ENCODE data around the gene TXNDC11.

TXNDC11 gene

DNA sequence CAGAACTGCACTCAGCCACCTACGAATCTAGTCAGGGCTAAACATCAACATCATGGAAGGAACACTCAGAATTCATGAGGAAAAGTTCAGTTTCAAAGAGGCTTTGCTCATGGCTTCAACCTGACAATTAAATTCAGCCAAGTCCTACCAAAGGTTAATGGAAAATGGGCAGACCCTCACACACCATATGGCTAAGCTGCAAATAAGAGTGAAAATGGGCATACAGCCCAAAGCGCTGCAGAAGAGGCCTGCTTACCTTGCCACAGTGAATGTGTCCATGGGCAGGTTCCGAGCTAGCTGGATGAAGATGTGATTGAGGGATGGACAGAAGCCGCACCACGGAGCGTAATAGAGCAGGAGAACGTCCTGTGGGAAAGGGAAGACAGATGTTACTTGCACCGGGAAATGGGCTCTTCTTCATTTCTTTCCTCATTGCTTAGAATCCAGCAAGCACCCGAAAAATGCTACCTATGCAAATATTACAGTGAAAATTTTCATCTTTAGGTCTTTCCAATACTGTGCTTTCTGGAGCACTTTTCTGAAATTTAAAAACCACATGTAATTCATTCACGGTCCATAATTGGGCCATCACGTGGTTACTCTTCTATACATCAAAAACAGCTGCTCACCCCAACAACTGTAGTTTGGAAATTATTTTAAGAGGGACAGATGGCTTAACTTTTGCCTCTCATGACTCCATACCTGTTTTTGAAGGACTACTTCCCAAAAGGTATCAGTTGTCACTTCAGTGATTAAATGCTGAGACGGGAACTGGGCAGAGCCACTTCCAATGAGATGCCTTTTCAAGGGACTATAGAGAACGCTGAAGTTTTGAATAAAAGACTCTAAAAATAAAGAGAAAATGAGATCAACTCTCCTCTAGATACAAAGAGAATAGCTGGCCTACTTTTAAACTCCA is 54.8 kb downstream of the TXNDC11 start:
- DNase-seq = no peak

DNA sequence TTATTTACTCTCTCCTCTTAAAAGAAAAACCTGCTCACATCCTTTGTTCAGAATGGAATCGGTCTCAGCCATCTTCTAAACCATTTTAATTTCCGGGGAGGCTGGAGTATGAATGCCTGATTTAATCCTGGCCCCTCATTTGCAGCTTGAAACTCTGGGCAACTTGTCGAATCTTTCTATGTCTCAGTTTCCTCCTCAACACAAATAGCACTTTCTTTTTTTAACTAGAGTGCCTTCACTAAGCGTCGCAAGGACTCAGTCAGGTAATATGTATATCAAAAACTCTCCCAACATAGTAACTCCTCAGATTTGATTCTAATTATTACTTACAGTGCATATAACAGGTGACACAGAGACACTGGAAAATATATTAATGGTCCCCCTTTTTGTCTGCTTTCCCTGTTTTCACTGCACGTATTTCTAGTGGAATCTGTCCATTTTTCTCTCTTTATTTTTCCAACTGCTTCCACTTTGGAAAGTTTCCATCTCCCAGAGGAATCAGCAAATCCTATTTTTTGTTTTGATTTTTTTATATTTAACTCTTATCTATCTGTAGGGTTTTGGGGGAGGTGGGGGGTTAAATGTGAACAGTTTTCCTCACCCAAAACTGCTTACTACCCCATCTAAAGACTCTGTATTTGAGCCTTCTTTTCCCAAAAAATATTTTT is 55.8 kb downstream of the TXNDC11 start:
- DNase-seq = no peak

DNA sequence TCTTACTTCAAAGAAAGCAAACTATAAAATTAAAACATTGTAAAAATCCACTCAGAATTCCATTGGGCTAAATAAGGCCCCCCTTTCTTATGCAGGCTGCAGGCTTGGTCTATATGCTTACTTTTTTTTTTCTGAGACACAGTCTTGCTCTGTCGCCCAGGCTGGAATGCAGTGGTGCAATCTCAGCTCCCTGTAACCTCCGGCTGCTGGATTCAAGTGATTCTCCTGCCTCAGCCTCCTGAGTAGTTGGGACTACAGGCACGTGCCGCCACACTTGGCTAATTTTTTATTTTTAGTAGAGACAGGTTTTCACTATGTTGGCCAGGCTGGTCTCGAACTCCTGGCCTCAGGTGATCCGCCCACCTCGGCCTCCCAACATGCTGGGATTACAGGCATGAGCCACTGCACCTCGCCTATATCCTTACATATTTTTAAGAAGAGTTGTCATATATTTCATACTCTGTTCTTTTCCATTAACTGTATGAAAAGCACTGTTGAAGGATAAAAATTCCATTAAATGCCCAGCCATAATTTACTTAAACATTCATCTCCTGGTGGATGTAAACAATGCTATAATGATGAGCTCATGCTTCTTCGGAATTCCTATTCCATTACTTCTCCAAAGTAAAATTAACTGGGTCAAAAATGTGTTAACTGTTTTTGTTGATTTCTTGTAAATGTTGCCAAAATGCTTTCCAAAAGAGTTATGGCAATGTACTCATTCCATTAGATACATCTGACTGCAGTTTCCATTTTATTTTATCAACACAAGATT is 56.6 kb downstream of the TXNDC11 start:
- DNase-seq = no peak

DNA sequence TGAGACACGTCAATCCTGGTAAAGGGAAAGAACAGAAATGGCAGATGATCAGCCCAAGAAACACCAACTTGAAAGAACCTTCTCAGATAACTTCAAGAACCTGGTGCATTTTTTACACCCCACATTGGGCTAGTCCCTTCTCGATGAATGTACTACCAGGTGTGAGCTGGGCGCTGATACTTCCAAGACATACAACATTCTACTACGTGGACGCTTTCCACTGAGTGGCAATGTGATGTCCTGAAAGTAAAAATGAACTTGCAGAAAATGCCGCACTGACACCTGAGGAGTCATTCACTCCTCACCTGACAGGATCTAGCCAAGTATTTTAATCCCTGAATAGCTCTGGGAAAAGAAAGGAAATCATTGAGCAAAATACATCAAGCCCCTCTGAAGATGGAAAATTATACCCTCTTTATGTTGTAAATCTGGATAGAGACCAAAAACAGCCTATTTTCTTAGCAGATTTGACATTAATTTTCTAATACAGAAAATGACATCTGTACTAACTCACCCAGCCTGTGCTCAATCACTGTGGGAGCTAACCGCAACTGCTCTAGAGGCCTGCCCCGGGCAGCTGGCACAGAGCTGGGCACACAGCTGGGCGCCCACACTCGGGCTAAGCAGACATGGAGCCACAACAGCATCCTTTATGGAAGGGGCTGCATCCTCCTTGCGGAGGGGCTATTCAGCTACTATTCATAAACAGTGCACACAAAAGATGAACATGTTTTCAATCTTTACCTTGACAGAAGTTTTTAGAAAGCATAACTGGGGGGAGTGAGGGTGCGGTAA is 58.2 kb downstream of the TXNDC11 start:
- DNase-seq = no peak

DNA sequence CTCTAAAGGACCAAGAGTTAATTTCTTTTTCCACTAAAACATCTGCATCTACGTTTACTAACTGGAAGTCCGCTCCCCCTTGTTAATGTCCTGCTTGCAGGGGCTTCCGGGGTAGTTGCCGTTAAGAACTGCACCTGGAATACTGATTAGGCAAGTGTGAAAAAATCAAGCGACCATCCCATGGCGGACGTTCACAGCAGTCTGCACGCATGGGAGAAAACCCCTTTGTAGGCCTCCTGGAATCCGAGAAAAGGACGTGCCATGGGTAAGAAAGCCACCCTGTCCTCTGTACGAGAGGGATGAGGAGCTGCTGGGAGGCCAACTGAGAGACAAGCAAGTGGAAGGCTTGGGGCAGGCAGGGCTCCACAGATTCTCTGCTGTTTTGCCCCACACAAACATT is 59.5 kb downstream of the TXNDC11 start:
- no peak for DNase-seq

DNA sequence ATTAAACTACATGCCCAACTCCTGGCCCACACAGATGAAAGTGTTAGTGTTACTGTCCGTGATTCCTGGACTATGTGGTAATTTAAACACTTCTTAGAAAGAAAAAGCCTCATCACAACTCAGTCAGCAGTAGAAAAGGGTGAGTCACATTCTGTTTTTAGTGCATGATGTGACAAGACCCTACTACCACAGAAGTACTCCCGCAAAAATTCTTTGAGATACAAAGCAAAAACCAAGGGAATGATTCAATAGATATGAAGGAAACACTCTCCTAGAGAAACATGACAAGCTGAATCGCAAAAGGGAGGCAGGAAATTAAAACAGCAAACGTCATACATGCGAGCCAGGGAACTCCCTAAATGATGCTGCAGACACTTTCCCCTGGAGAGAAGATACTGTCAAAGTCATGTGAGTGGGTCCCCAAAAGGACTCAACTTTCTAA is 60.0 kb downstream of the TXNDC11 start:
- no peak for DNase-seq

DNA sequence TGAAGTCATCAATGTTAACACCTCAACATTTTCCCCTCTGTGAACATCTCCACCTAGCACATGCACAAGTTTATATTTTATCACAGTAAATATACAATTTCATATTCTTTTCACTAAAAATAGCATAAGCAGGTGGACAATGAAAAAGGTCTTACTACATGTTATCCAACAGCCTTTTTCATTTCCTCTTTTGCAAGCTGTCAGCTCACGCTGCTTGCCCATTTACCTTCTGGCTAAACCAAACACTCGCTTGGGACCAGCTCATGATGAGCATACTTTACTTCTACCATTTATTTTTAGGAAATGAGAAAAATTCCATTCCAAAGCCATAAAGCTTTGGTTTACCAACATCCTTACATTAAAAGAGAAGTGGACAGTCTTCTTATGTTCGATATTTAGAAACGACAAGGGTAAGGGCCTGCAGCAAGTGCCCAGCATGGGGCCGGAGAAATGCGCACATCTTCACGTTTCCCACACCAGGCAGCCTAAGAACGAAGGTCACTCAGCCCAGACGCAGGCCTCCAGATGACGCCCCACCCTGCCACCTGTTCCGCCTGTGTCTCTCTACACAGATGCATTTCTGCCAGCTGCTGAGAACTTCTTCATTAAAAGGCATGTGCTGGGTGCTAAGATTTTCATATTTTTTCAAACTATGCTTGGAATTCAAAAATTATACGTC is 60.5 kb downstream of the TXNDC11 start:
- no peak for DNase-seq

DNA sequence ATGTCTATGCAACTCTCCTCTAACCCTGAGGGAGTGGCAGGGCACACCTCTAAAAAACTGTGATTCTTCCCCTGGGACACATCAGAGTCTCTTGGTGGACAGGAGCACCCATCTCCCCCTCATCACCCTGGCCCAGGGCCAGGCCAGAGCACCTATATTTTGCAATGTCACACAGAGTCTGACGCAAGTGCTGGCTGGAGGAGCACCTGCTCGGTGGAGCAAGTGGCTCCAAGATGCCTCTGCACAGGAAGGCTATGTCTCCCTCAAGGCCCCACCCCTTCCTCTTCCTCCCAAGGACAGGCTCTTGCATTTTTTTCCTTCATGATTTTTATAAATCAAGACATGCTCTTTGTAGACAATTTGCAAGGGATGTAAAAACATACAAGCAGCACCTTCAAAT is 61.1 kb downstream of the TXNDC11 start:
- DNase-seq = no peak

DNA sequence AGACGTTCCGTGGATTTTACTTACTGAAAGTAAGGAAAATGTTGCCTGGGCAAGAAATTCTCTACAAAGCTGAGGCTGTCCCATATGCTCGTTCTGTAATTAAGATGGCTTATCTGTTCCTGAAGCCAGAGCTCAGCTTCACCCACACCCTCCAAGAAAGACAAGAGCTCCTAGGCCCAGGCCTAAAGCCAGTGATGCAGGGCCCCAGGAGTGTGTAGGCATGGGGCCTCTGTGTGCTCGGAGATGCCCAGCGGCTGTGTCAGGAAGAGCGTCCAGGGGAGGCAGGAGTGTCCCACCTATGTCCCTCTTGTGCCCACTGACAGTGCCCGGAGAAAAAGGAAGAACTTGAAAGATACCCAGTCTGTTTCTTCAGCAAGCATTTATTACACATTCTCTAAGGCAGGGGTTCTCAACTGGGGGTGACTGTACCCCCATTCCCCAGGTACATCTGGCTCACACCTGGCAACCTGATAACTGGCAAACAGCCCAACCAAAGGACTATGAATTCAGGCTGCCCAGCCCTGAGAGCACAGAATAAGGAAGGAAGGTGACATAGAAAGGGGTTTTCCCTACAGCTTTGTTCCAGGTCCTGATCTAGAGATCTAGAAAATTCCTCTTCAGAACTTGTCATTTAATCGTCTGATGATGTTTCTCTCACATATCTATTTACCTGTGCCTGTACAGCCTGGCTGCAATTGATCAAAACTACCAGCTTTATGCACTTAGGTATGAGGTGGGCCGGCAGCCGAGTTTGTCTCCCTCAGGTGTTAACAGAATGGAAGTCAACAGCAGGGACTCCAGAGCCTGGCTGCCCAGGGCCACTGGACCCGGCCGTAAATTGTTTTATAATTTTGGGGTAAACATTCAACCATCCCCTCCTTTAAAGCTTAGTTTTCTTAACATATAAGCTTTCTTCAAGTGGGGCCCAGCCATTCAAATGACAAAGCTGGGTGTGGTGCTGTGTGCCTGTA is 62.4 kb downstream of the TXNDC11 start:
- DNase-seq = no peak

DNA sequence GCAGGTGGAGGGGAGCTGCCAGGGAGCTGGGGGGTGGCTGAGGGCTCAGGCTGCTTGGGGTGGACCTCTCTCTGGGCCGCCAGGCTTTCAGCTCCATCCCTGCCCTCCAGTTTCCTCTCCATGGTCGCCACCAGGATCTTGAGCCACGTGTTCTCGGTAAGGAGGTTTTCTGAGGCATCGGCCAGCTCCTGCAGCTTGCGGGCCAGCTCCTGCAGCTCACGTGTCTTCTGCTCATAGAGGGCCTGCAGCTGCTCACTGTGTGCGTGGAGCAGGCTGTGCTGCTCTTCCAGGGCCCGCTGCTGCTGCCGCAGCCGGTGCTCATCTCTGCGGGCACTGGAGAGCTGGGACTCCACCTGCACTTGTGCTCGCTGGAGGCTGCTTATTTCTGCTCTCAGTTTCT is 63.4 kb downstream of the TXNDC11 start:
- DNase-seq = no peak

DNA sequence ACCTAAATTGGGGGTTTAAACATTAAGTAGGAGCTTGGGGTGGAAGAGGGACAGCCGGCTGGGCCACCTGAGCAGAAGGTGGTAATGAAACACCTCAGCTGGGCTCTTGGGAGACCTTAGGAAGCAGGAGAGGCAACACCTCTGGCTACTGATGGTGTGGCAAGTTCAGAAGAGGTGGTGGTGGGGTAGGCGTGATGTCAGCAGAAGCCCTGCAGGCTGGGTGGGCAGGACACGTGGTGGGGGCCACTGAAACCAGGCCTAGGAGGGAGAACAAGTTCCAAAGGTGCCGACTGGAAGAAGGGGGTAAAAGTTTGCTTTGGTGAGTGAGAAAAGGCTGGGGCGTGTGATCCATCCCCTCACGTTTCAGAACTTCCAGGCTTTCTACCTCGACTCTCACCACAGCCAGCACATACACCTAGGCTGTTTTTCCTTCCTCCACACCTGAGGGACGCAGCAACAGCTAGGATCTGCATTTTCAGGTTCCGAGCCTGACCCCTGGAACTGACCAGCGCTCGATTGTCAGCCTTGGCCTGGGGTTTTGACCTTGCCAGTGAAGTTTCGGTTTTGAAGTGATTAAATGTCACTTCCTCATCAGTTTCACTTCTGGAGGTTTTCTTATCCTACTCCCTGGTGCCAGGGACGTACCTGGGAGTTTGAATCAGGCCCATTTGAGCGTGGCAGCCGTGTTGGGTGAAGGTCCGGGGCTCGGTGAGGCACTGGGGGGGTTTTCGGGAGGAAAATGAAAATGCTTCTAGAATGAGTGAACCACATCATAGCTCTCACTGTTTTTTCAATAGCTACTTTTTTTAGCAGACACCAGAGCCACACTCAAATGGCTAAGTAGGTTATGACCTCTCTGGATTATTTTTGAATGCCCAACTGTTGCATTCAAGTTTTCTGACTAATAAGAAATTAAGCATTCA is 64.4 kb downstream of the TXNDC11 start:
- no peak for DNase-seq

DNA sequence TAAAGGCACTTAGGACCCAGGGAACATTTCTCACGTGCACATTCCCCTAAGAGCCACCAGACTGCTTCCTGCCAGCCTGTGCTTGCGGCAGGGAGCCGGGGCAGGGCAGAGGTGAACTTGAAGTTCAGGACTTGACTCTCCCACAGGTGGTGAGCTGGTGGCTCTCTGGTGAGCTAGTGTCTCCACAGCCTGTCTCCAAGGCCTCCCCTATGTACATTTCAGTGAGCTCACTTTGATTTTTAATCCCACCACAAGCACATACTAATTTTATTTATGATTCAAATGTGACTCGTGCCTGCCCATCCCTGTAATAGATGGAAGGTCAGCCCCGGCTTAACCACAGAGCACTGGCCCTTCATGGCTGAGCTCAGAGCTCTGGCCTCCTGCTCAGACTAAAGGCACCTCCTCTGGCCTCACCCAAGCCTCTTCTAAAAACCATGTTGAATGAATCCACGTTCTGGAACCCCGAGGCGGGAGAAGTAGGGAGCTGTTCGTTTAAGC is 65.2 kb downstream of the TXNDC11 start:
- DNase-seq = no peak

DNA sequence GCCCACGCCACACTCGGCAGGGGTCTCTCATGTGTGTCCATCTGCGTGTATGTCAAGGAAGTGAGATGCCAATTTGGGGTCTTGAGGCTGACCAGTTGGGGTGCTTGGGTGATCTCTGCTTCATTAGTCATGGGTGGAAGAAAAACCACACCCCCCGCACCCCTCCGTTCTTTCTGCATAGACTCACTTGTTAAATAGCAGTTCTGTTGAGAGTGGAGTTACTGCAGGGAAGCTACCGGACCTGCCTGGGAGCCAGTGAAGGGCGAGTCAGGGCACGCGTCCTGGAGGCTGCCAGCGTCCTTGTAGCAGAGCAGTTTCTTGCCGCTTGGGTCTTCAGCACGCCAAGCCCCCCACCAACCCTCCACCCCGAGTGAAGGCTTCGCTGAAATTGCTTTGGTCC is 65.9 kb downstream of the TXNDC11 start:
- DNase-seq = no peak

DNA sequence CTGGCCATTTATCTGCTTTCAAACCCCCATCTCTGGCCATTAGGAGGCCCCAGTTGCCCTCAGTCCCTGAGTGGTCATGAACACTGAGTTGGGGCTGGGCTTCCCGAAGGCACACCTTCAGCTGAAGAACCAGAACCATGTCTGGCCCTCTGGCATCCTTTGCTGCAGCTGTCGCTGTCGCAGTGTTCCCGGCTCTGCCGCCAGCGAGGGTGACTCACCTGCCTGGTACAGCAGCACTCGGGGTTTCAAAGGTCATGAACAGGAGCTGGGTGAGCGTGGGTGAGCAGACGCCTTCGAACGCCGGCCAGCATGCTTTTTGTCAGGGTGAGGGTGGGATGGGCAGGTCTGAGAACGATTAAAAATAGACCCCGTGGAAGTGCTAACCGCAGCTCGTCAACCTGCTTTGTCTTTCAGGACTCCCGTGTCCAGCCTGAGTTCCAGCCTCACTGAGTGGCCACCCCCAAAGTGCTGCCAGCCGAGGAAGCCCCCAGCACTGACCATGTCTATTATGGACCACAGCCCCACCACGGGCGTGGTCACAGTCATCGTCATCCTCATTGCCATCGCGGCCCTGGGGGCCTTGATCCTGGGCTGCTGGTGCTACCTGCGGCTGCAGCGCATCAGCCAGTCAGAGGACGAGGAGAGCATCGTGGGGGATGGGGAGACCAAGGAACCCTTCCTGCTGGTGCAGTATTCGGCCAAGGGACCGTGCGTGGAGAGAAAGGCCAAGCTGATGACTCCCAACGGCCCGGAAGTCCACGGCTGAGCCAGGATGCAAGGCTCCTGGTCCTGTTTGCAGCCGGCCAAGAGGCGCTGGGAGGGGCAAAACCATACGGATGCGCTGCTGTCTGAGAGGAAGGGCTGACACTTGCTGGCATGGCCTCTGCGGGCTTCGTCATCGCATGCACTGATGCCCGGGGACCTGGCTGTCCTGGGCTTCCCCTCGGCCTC is 66.8 kb downstream of the TXNDC11 start:
- no peak for DNase-seq

DNA sequence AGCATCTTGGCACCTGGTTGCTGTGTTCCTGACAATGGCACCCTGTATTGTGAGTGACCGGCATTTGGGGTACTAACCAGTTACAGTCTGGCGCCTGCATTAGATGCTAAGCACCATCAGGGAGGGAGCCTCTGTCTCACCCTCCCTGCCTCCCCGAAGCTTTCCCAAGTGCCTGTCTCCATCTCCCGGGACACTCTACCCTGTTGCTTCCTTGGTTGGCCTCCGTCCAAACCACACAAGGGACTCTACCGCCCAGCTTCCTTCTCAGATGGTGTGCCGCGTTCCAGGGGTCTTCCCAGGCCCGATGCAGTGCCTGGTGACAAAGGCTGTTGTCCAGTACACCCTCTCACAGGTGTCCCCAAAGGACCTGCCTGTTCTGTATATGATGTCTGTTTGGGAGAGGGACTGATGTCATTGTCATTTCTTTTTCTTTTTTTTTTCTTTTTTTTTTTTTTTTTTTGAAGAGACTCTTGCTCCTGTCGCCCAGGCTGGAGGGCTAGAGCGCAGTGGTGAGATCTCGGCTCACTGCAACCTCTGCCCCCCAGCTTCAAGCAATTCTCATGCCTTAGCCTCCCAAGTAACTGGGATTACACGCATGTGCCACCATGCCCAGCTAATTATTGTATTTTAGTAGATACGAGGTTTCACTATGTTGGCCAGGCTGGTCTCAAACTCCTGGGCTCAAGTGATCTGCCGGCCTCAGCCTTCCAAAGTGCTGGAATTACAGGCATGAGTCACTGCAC is 67.7 kb downstream of the TXNDC11 start:
- no peak for DNase-seq

DNA sequence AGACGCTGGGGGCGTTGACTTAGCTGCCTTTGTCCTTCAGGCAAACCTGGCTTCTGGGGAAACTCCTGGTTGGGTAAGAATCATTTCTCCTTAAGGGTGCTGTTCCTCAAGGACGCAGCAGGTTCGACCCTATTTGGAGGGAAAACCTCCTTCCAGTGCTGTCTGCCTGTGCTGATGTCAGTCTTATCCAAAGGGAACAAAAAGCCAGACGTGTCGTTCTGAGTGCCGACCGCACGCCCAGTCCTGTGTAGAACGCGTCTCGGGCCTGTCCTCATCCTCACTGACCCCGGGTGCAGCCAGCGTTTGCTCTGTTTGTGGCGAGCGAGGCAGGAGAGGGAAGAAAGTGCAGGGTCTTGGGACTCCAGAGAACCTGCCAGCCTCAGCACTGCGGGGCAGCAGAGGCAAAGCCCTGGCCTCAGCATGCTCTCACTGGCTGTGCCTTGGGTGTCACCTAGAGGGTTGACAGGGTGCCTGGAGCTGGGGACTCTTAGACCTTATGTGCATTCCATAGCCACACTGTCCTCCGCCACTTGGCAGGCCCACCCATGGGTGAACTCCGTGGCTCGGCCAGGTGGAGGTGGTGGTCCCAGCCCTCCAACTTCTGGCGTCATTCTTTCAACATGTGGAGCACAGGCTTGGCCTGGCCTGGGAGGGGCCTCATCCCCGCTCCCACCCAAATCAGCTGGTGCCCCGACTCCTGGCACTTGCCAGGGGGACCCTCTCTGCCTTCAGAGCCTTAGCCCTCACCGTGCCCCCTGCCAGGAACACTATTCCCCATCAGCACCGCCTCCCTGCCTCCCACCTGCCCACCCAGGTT is 68.4 kb downstream of the TXNDC11 start:
- no peak for DNase-seq

Measured in NCI-H1048 (cell line).